NCI-H187 (cell line): ENCODE results near the gene ANKS3.

ENCODE experiments used
- DNase-seq, 2 experiments: peaks; one replicate each; lab custom pipeline; 2025; lab: John Stamatoyannopoulos, UW

The ANKS3 gene

GRCh38 chr16:4724661-4725270, 9.3 kb downstream of the ANKS3 start:
- DNase-seq, result no peak

DNA sequence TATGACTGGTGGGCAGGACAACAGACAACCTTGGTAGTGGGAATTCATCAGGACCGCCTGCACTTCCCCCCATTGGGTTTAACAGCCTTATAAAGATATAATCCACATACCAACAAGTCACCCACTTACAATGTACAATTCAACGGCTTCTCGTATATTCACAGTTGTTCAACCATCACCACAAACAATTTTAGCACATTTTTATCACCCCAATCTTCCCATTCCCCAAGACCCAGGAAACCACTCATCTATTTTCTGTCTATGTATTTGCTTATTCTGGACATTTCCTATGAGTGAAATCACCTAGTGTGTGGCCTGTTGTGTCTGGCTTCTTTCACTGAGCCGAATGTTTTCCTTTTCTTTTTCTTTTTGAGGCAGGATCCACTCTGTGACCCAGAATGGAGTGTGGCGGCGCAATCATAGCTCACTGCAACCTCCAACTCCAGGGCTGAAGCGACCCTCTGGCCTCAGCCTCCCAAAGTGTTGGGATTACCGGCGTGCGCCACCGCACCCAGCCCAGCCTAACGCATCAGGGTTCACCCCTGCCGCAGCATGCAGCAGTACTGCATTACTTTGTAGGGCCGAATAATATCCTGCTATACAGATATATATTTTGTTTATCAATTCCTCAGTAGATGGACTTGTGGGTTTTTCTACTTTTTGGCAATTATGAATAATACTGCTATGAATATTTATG, 10.9 kb downstream of the ANKS3 start:
- DNase-seq, result no peak

- DNase-seq, result no peak
Observed at GRCh38 chr16:4718466-4718865, 15.6 kb downstream of the ANKS3 start.

GRCh38 chr16:4714996-4715395, 19.1 kb downstream of the ANKS3 start:
- no peak for DNase-seq

DNA sequence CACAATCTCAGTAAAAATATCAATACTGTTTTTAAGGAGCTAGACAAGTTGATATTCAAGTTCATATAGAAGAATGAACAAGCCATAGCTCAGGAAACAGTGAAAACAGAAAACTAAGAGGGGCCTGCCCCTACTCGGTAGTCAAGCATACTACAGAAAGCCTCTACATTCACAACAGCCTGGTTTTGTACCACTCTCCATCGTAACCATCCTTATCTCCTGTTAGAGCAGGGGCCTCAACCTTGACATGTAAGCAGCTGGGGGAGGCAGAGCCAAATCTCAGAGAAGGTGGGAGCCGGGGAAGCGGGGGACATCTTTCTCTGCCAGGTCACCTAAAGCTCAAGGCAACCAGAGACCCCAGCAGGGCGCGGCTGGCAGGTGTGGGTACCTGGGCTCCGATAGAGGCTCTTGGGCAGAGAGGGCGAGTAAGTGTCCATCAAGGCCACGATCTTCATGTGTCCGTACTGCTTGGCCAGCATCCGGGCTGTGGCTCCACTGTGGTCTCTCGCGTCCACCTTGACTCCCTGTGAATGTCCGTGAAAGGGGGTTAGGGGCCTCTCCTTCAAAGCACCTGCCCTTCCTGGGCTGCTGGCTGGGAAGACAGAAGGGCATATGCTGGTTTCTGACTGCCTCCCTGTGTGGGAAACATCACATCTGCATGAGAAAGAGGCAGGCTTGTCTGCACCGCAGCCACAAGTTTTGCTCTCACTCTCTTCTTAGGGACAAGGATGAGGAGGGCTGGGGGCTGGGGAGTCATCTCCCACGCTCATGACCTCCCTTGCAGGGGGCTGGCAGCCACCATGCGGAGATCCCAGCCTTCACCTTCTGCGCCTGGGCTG, 20.2 kb downstream of the ANKS3 start:
- DNase-seq, result no peak

DNA sequence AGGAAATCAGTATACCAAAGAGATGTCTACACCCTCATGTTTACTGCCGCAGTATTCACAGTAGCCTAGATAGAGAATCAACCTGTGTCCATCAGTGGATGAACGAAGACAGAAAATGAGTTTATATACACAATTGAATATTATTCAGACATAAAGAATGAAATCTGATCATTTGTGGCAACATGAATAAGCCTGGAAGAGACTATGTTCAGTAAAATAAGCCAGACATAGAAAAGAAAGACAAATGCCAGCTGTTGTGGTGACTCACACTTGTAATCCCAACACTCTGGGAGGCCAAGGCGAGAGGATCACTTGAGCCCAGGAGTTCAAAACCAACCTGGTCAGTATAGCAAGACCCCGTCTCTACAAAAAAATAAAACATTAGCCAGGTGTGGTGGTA, 24.6 kb downstream of the ANKS3 start:
- DNase-seq, result no peak

DNA sequence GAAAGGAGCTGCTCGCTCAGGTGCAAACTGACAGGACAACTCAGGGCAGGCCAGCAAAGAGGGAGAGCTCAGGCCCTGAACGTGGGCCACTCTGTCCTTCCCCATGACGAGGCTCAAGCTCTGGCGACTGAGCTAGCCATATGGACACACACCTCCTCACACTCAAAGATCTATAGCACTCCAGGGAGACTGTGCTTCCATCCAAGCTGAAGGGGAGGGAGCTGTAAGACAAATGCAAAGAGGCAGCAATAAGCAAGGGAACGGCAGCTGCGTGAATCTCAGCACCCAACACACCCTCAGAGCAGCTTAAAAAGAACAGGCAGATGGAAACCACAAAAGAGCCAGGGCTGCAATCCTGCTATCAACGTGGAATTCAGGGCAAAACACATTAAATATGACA, 27.2 kb downstream of the ANKS3 start:
- DNase-seq, result no peak

DNA sequence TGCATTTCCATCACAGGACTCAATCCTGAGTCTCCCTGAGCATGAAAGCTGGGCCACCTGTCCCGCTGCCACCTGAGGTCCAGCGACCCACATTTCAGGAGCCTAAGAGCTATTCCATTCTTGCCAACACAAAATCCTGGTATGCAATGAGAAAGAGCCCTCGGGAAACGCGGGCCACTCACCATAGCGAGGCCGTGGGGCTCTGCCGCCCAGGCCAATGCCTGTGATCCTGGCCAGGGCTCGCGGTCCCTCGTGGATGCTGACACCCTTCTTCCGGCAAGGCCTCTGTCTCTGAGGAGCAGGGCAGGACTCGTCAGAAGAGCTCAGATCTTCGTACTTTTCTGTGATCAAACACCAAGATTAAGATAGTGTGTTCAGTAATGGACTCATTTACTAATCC, 29.2 kb downstream of the ANKS3 start:
- no peak for DNase-seq

- no peak for DNase-seq
Observed at GRCh38 chr16:4704491-4704890, 29.6 kb downstream of the ANKS3 start.

DNA sequence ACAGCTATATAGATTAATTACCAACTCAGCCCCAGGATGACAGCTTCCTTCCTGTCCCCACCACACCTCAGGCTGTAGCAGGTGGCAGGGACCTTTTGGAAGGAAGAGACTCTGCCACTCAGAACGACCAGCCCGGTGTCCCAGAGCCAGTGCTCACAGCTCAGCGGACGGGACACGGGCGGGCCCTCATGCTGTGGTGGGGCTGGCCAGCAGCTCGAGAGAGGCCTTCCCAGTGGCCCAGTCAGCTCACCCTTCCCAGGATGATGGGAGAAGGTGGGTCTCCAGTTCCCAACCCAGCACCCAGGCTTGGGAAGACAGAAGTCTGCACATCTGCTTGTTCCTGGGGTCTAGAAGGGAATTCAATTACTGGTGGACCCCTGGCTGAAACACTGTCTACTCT, 30.2 kb downstream of the ANKS3 start:
- no peak for DNase-seq

GRCh38 chr16:4702466-4702808, 31.6 kb downstream of the ANKS3 start:
- no peak for DNase-seq

DNA sequence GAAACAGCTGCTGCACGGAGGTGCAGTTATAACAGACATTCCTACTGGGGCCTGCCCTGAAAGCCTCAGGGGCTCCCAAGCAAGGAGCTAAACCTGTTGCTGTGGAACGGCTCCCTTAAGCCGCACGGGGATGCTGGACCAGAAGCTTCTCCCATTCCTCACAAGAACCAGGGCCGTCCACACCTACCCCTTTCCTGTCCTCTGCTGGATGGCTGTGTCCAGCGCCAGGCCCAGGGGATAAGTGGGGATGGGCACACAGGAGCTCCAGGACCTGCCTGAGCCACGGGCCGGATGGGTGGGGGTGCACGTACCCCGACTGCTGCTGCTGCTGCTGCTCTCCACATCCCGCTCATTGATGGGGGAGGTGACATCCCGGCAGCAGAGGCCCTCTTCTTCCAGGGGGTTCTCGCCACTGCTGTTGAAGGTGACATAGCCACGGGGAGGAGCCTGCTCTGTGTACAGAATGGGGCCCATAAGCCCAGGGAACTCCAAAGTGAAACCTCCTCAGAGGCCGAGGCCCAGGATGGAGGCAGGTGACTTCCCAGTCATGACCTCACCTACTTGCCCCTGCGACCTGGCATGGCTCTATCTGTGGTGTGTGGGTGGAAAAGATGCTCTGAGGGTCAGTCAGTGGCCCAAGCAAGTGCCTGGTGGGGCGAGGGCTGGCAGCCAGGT, 32.1 kb downstream of the ANKS3 start:
- no peak for DNase-seq

DNA sequence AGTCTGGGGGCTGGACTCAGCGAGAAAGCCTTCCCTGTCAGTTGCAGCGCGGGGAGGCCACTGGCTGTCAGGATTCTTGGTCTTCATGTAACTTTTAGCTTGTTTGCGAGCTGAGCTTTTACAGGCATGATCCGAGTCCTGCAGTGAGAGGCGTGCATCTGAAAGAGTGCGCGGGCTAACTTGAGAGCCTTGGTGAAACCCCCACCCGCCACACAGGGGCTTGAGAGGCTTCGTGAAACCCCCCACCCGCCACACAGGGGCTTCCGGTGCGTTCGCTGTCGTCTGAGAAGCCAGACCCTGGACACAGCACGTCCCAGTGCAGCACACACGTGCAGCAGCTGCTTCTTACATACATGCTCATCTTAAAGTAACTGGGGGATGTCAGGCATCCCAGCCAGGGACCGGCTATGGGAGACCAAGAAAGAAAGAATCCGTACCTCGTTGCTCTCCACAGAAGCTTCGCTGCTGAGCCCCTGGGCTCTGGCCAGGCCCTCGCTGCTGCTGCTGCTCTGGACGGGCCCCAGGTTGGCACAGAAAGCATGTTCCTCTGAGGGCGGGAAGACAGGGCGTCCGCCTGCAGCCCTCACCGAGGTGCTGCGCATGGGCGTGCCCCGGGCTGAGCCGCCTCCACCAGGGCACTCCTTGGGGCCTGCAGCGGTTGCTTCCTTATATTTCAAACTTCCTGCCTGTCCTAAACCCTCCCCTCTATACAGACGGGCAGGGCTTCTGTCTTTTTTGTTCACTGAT, 32.9 kb downstream of the ANKS3 start:
- DNase-seq, result no peak

GRCh38 chr16:4700380-4700996, 33.6 kb downstream of the ANKS3 start:
- no peak for DNase-seq

GRCh38 chr16:4699046-4699556, 35.0 kb downstream of the ANKS3 start:
- DNase-seq, result no peak

DNA sequence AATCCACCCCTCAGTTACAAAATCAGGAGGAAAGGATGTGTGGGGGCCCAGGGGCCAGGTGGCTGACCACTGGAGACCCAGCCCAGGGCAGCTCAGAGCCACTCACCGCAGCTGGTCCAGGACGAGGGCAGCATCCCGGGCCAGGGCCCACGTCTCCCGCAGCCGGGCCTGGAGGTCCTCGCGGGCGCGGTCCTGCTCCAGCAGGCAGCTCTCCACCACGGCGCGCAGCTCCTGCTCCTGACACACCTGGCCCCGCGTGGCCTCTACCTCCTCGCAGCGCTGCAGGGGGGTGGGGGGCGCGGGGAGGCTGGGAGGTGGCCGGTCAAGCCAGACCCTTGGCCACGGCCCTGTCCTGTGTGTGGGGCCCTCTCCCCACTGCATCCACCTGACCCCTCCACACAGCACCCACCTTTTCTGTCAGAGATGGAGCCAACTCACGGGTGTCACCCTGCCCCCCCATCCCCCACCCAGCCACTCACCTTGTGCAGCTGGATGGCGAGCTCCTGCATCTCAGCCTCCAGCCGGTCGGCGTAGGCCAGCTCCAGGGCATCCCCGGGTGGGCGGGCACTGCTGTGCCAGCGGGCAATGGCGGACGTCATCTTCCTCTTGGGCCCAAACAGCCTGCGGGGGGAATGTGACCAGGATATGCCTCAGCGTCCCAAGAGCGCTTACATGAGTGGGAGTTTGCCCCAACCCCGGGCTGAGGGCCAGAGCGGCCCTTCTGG, 35.6 kb downstream of the ANKS3 start:
- DNase-seq, result no peak

- DNase-seq, result no peak
Observed at GRCh38 chr16:4697848-4698291, 36.2 kb downstream of the ANKS3 start.

DNA sequence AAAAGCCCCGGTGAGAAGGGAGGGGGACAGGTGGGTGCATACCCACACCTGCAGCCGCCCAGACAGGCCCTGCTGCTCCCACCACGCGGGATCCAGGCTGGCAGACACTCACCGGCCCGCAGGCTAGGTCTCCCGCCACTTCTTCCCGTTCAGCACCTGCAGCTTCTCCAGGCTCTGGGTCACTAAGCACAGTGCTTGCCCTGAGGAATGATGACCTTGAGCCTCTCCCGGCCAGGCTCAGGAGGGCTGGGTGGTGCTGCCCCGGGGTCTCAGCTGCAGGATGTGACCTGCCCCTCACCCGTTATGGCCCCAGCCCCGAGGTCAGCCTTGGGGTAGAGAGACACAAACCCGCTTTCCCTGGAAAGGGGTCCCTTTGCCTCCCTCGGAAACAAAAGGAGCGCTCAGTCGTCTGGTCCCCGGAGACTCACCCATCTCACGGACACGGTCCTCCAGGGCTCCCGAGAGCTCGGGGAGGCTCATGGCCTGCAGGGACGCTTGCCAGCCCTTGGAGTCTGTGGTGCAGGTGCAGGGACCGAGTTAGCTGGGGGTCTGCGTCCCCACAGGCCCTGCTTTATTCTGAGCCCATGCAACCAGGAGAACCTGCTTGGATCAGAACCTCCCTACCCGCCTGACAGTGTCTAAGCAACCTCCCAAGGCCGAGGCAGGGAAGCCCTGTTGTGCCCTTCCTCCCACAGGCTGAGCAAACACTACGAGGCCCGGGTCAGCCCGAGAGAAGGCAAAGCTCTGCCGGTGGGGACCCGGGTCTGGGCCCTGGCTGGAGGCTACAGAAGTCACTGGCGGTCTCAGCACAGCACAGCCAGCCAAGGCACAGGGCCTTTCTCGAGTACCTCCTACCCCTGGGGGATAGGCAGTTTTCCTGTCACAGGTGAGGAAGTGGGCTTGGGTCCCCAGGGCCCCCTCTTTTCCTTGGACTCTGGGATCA, 36.9 kb downstream of the ANKS3 start:
- DNase-seq, result no peak

DNA sequence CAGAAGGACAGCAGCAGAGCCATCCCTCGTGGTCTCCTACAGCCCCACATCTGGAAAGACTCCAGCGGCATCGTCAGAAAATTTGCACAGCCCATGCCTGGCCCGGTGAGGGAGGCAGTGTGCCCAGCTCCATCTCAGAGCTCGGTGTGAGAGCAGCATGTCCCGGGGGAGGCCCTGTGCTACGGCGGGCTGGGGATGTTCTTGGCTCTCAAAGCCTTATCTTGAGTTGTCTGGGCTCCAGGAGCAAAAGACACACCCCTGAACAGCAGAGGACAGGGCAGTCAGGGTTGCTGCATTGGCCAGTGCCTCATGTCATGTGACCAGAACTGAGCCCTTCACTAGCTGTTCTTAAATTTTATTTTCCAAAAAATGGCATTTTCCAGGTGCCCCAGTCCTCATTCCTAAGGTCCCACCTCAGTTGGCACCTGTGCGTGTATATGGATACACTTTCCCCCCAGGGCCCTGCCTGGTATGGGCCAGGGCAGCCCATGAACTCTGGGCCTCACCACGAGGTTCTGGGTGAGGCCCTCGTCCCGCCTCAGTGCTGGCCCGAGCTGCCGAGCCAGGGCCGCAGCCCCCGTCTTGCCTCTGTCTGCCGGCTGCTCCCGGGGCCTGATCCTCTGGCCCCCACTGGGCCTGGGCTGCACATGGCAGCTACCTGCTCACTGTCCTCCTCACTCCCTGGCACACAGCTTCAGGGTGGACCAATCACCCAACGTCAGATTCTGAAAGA, 37.7 kb downstream of the ANKS3 start:
- no peak for DNase-seq
